ENCODE measurements around the gene MESP1. TPM values are rescaled to one million over a fixed set of nuclear protein-coding genes. Genes with fewer than 3 reads are reported as not detected.

Gene MESP1
- total and polyA plus RNA-seq, 10 of the 15 experiments (the other 5 are each of a cell fraction or from before 2014, with no cell fraction given): 0.04 to 1.1 (median 0.57) TPM; not detected in 2

DNA sequence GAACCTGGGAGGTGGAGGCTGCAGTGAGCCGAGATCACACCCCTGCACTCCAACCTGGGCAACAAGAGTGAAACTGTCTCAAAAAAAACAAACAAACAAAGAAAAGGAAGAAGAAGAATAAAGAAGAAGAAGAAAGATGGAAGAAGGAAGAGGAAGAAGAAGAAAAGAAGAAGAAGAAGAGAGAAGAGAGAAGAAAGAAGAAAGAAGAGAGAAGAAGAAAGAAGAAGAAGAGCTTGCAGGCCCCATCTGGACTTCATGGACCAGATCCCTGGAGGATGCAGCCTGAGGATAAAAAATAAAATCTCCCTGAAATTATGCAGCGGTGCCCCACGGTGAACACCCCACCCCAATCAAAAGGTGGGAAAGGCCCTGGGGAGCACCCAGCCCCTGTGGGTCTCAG lies 8.8 kb upstream of the MESP1 start:
- H3K4me3 ChIP-seq: no peak overlapping the region
- no peak for DNase-seq (ENCODE audit: low read depth, low spot score)
- no peak for FAIRE-seq
- SMC1A ChIA-PET (ENCODE audit: uncharacterized antibody, unreplicated experiment): interaction anchor here (1.1 to 7.9 kb wide), 5 partner anchors 48 to 131 kb away, joined by 3 to 132 read pairs (median 6); no protein-coding TSS in a partner anchor
- no TSS peak for BruUV-seq (replicated peaks)
- H3K27ac ChIP-seq (ENCODE audit: control insufficient read depth, insufficient read depth): no peak overlapping the region
- POLR2A ChIA-PET: interaction anchor here (1.5 kb wide), 1 partner anchor 9 kb away, joined by 6 read pairs; the partner anchor contains the start of gene MESP1
- in situ Hi-C loops (cut with MboI) (loop anchor here (5.0 to 10.0 kb wide), 2 partner anchors 117 to 335 kb away; no protein-coding TSS in a partner anchor), intact Hi-C loops (cut with micrococcal nuclease; ENCODE audit: unreplicated experiment) (loop anchor here (1.0 to 10.0 kb wide), 4 partner anchors 65 to 325 kb away; no protein-coding TSS in a partner anchor)
- RAD21 ChIA-PET (ENCODE audit: unreplicated experiment): interaction anchor here (0.5 to 7.9 kb wide), 8 partner anchors 29 to 327 kb away, joined by 3 to 179 read pairs (median 3); no protein-coding TSS in a partner anchor
- CTCF ChIA-PET: interaction anchor here (0.6 to 11.4 kb wide), 23 partner anchors 8 to 1768 kb away, joined by 3 to 380 read pairs (median 8); partner anchors contain the start of genes MESP1 and MESP2
- no peak overlapping the region for H3K4me2 ChIP-seq (ENCODE audit: control insufficient read depth, insufficient read depth)
- no peaks in the 10 kb centered on the region for H3K36me3 ChIP-seq (ENCODE audit: control insufficient read depth in 2 of 2, insufficient read depth in 2 of 2, low read length in 1 of 2)
- 89% methylated on average over 3 of the region's 3 CpGs for WGBS (ENCODE audit: insufficient coverage, insufficient replicate concordance, low lambda C conversion rate, missing lambda C conversion rate)
- peaks cover 11% of the 10 kb centered on the region for H3K4me1 ChIP-seq (ENCODE audit: control insufficient read depth, insufficient read depth, low read length)
- H2AFZ ChIP-seq (ENCODE audit: control insufficient read depth, low read depth, low read length): no peak overlapping the region
- H4K20me1 ChIP-seq (ENCODE audit: control insufficient read depth, insufficient read depth): no peaks in the 10 kb centered on the region
- H3K27me3 ChIP-seq (replicated peaks in 1 of 2; ENCODE audit: control insufficient read depth in 2 of 2, insufficient read depth in 2 of 2, low read length in 1 of 2): no peaks in the 10 kb centered on the region
- no peak for ATAC-seq
- TF ChIP-seq RELB (IDR thresholded peaks at IDR 0.05; ENCODE audit: low read depth) (no peak), MTA3 (IDR thresholded peaks at IDR 0.05; ENCODE audit: borderline replicate concordance, low read length) (no peak), ZSCAN29 (IDR thresholded peaks at IDR 0.05) (no peak)
- TF ChIP-seq, protein P1, sequence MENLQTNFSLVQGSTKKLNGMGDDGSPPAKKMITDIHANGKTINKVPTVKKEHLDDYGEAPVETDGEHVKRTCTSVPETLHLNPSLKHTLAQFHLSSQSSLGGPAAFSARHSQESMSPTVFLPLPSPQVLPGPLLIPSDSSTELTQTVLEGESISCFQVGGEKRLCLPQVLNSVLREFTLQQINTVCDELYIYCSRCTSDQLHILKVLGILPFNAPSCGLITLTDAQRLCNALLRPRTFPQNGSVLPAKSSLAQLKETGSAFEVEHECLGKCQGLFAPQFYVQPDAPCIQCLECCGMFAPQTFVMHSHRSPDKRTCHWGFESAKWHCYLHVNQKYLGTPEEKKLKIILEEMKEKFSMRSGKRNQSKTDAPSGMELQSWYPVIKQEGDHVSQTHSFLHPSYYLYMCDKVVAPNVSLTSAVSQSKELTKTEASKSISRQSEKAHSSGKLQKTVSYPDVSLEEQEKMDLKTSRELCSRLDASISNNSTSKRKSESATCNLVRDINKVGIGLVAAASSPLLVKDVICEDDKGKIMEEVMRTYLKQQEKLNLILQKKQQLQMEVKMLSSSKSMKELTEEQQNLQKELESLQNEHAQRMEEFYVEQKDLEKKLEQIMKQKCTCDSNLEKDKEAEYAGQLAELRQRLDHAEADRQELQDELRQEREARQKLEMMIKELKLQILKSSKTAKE (IDR thresholded peaks at IDR 0.05; ENCODE audit: low read depth, poor library complexity, severe bottlenecking): no peak
- no peak overlapping the region for H3K9ac ChIP-seq (ENCODE audit: control insufficient read depth, insufficient read depth, low read length)
- no peaks in the 10 kb centered on the region for H3K9me3 ChIP-seq (replicated peaks; ENCODE audit: control insufficient read depth, insufficient read depth, low read length)
- no peaks in the 10 kb centered on the region for H3K79me2 ChIP-seq (ENCODE audit: control insufficient read depth, insufficient read depth, low read length)

Data from GM12878 (cell line).